Endothelial cell of umbilical vein (primary cell): ENCODE data around the gene KIF26A. TPM values are rescaled to one million over a fixed set of nuclear protein-coding genes. Genes with fewer than 3 reads are reported as not detected.

ENCODE experiments used
- BruUV-seq: library from RNA; stranded (reverse); fragments of 400-500 nt; replicated peaks from 2 replicates; lab custom pipeline; 2021; lab: Mats Ljungman, UMichigan
- CTCF ChIA-PET: fragments of 300-600, 350-600 bp; sonication (Branson Sonifier 250); formaldehyde crosslinking; loops from one replicate; lab custom pipeline; 2021; ENCODE audit warnings: antibody characterized with exemption, inconsistent platforms; lab: Charles Lee
- POLR2A ChIA-PET: fragments of 300-600, 350-600 bp; sonication (Branson Sonifier 250); formaldehyde crosslinking; loops from one replicate; lab custom pipeline; 2021; ENCODE audit warnings: antibody characterized with exemption, inconsistent platforms; lab: Charles Lee
- DNase-seq: peaks from one replicate; pipeline ENCODE4 v3.0.0-alpha.2; 2011; ENCODE audit warnings: low read depth, low spot score
- FAIRE-seq: peaks from 2 replicates; lab custom pipeline; 2011; peaks lifted over from hg19 to GRCh38; lab: Jason Lieb, UNC
- H2AFZ ChIP-seq: 2 replicates; pipeline ENCODE4 v1.6.0; 2012; ENCODE audit warnings: low read depth, low read length, control low read depth, inconsistent platforms
- H3K27ac ChIP-seq: 2 replicates; pipeline ENCODE4 v1.5.1; 2011; ENCODE audit warnings: low read depth, mild to moderate bottlenecking, control low read depth, low read length, moderate library complexity; ENCODE audit not compliant: insufficient read depth
- H3K27me3 ChIP-seq, 2 experiments: 2 replicates each; pipeline versions ENCODE4 v1.6.0 to v1.6.1; 2011; ENCODE audit warnings: low read length in 2 of 2, mixed read lengths in 1 of 2; ENCODE audit not compliant: control insufficient read depth in 2 of 2, insufficient read depth in 2 of 2
- H3K36me3 ChIP-seq, 2 experiments: 2 replicates in 1 of 2; 3 replicates in 1 of 2; pipeline ENCODE4 v1.5.1; 2011; ENCODE audit warnings: low read length in 2 of 2, mild to moderate bottlenecking in 1 of 2, moderate library complexity in 1 of 2; ENCODE audit not compliant: control insufficient read depth in 2 of 2, insufficient read depth in 2 of 2; ENCODE audit errors: extremely low read depth in 1 of 2
- H3K4me1 ChIP-seq: 3 replicates; pipeline ENCODE4 v1.5.1; 2011; ENCODE audit warnings: mild to moderate bottlenecking, low read length; ENCODE audit not compliant: control insufficient read depth, insufficient read depth; ENCODE audit errors: extremely low read depth
- H3K4me2 ChIP-seq: 2 replicates; pipeline ENCODE4 v1.6.1; 2011; ENCODE audit warnings: low read length, control low read depth, mixed read lengths; ENCODE audit not compliant: insufficient read depth
- H3K4me3 ChIP-seq, 3 experiments: fragments of 200-600 bp in 1 of 3; sonication (generic), shearing (Covaris generic) in 1 of 3; replicated peaks in 1 of 3; 2 replicates each; pipeline ENCODE4 v1.5.1; 2011 to 2016; ENCODE audit warnings: control low read depth in 3 of 3, low read length in 3 of 3, mild to moderate bottlenecking in 2 of 3, inconsistent platforms in 1 of 3, low read depth in 1 of 3, moderate library complexity in 1 of 3; ENCODE audit not compliant: insufficient read depth in 1 of 3
- H3K79me2 ChIP-seq: 2 replicates; pipeline ENCODE4 v1.6.0; 2012; ENCODE audit warnings: low read length, inconsistent platforms; ENCODE audit not compliant: control insufficient read depth, insufficient read depth
- H3K9ac ChIP-seq: replicated peaks from 2 replicates; pipeline ENCODE3; 2011; ENCODE audit warnings: low read length, control low read depth; ENCODE audit not compliant: insufficient read depth; ENCODE audit errors: extremely low read depth
- H3K9me1 ChIP-seq: replicated peaks from 3 replicates; pipeline ENCODE4 v1.6.0; 2011; ENCODE audit warnings: mild to moderate bottlenecking, low read length; ENCODE audit not compliant: control insufficient read depth, insufficient read depth; ENCODE audit errors: extremely low read depth
- H3K9me3 ChIP-seq: replicated peaks from 2 replicates; pipeline ENCODE4 v1.5.1; 2012; ENCODE audit warnings: low read length, inconsistent platforms; ENCODE audit not compliant: control insufficient read depth, insufficient read depth
- H4K20me1 ChIP-seq: replicated peaks from 2 replicates; pipeline ENCODE3; 2011; ENCODE audit warnings: mild to moderate bottlenecking, low read length; ENCODE audit not compliant: control insufficient read depth, insufficient read depth; ENCODE audit errors: extremely low read depth
- EZH2 ChIP-seq: IDR thresholded peaks from 2 replicates; pipeline ENCODE4 v1.6.1; 2012; ENCODE audit warnings: borderline replicate concordance, low read depth, mild to moderate bottlenecking, moderate library complexity, low read length, inconsistent platforms; ENCODE audit not compliant: severe bottlenecking
- FOS ChIP-seq: IDR thresholded peaks from 2 replicates; pipeline ENCODE4 v1.6.1; 2011; ENCODE audit warnings: mild to moderate bottlenecking, low read length, moderate library complexity, borderline replicate concordance; ENCODE audit not compliant: insufficient read depth
- JUN ChIP-seq: IDR thresholded peaks from 2 replicates; pipeline ENCODE4 v1.6.1; 2011; ENCODE audit warnings: borderline replicate concordance, low read depth; ENCODE audit not compliant: insufficient read length, insufficient read depth
- POLR2A ChIP-seq: IDR thresholded peaks from 2 replicates; pipeline ENCODE4 v1.6.1; 2012; ENCODE audit warnings: low read depth, mild to moderate bottlenecking, control low read depth, low read length
- dilution Hi-C: fragments of 300-500 bp; cut with MboI; formaldehyde crosslinking; loops from one replicate; pipeline ENCODE4 v1.15.0; 2019; ENCODE audit warnings: low sequenced_read_pairs; ENCODE audit not compliant: extremely low pct_ligation_motif_present
- intact Hi-C: fragments of 100-400 bp; cut with micrococcal nuclease; formaldehyde crosslinking; loops from one replicate; pipeline ENCODE4 v1.10.0; 2022
- polyA plus RNA-seq, 4 experiments: library from polyadenylated mRNA; depleted of rRNA in 3 of 4; stranded (reverse) in 3 of 4; unstranded in 1 of 4; fragments of >200 nt; gene quantifications; 2 replicates each; pipeline versions ENCODE4 v1.2.1 to v1.2.3, GENCODE V29; 2011 to 2012; ENCODE audit warnings: missing spikeins in 1 of 4
- total RNA-seq: library from RNA; stranded (reverse); gene quantifications from 2 replicates; pipeline ENCODE4 v1.2.3, GENCODE V29; 2021
- TF ChIP-seq, protein P1 (sequence below): IDR thresholded peaks from 2 replicates; pipeline ENCODE4 v1.6.1; 2011; ENCODE audit not compliant: insufficient read depth, insufficient read length
- TF ChIP-seq, protein P2 (sequence below), 2 donors: IDR thresholded peaks; 1 replicate in 1 of 2; 2 replicates in 1 of 2; pipeline ENCODE4 v1.5.1; 2011; ENCODE audit warnings: low read length in 2 of 2, mild to moderate bottlenecking in 2 of 2, moderate library complexity in 2 of 2, control low read depth in 1 of 2, inconsistent platforms in 1 of 2, low read depth in 1 of 2; ENCODE audit not compliant: insufficient read depth in 1 of 2; ENCODE audit errors: extremely low read depth in 1 of 2

Gene KIF26A
- total and polyA plus RNA-seq, 2 donors (not counting 3 experiments of a cell fraction or from before 2014, with no cell fraction given): 3.6 to 10.7 TPM

GRCh38 chr14:104137297-104138097 lies 890 bp upstream of the KIF26A start:
- Histone ChIP-seq H4K20me1 (no peaks in the 10 kb centered on the region), H3K4me1 (peaks cover 21% of the 10 kb centered on the region), H3K9me3 (no peaks in the 10 kb centered on the region), H3K27me3 (peaks cover 21 to 23% of the 10 kb centered on the region in 2 experiments), H3K9me1 (no peaks in the 10 kb centered on the region), H3K36me3 (no peaks in the 10 kb centered on the region), H3K4me3 (peak overlapping the region; percentile 48 to 87 (median 61)), H3K4me2 (peak overlapping the region; percentile 61), H3K27ac (no peak overlapping the region), H2AFZ (peak overlapping the region; percentile 91), H3K9ac (no peak overlapping the region), H3K79me2 (peaks cover 3% of the 10 kb centered on the region)
- FAIRE-seq (peak; percentile 70), DNase-seq (peak; percentile 51)
- BruUV-seq: no TSS peak
- TF ChIP-seq, protein P1, sequence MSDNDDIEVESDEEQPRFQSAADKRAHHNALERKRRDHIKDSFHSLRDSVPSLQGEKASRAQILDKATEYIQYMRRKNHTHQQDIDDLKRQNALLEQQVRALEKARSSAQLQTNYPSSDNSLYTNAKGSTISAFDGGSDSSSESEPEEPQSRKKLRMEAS: no peak
- TF ChIP-seq POLR2A: no peak
- TF ChIP-seq, protein P2, sequence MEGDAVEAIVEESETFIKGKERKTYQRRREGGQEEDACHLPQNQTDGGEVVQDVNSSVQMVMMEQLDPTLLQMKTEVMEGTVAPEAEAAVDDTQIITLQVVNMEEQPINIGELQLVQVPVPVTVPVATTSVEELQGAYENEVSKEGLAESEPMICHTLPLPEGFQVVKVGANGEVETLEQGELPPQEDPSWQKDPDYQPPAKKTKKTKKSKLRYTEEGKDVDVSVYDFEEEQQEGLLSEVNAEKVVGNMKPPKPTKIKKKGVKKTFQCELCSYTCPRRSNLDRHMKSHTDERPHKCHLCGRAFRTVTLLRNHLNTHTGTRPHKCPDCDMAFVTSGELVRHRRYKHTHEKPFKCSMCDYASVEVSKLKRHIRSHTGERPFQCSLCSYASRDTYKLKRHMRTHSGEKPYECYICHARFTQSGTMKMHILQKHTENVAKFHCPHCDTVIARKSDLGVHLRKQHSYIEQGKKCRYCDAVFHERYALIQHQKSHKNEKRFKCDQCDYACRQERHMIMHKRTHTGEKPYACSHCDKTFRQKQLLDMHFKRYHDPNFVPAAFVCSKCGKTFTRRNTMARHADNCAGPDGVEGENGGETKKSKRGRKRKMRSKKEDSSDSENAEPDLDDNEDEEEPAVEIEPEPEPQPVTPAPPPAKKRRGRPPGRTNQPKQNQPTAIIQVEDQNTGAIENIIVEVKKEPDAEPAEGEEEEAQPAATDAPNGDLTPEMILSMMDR (IDR thresholded peaks at IDR 0.05; ENCODE audit: extremely low read depth in 1 of 2, insufficient read depth in 1 of 2, low read depth in 1 of 2, low read length in 2 of 2): peak; percentile 79 to 84
- TF ChIP-seq JUN: no peak
- no peak for TF ChIP-seq FOS
- TF ChIP-seq EZH2: no peak
- ChIA-PET CTCF (interaction anchor here (0.6 to 1.9 kb wide), 38 partner anchors 9 to 504 kb away, joined by 3 to 132 read pairs (median 4); partner anchors contain the start of gene TMEM179), POLR2A (no interaction called here)
- dilution Hi-C loops (no loop called here), intact Hi-C loops (loop anchor here (1.0 to 2.0 kb wide), 7 partner anchors 43 to 503 kb away; no protein-coding TSS in a partner anchor)
